ENCODE measurements around the gene CCDC167. TPM values are rescaled to one million over a fixed set of nuclear protein-coding genes. Genes with fewer than 3 reads are reported as not detected.

The CCDC167 gene
- total RNA-seq, 1 experiment from 2014 or later, result 31.1 TPM

Other genes with a start within 250 kb of the CCDC167 start
- 6.5 and 7.1 TPM in 2 replicates for gene TBC1D22B, start 242.1 kb downstream of the CCDC167 start, total RNA-seq (2014; rRNA removed; shearing (Covaris generic))
- 0.11 and 0.40 TPM in 2 replicates for gene TMEM217, start 241.7 kb downstream of the CCDC167 start, total RNA-seq (2014; rRNA removed; shearing (Covaris generic))
- 23.4 and 29.0 TPM in 2 replicates for gene RNF8, start 145.9 kb downstream of the CCDC167 start, total RNA-seq (2014; rRNA removed; shearing (Covaris generic))
- gene CMTR1, start 66.7 kb downstream of the CCDC167 start, total RNA-seq (2014; rRNA removed; shearing (Covaris generic)), result 32.4 and 32.9 TPM in 2 replicates
- gene MDGA1, start 198.0 kb upstream of the CCDC167 start, total RNA-seq (2014; rRNA removed; shearing (Covaris generic)), result 4.8 and 5.7 TPM in 2 replicates

Data from SK-MEL-5 (cell line).